ENCODE results near the gene RHOG.
"Not testable (repeated sequence)": the region's sequence is repeated elsewhere in the genome, so short reads cannot be mapped to it uniquely, and the experiment has no call there.

The RHOG gene

DNA sequence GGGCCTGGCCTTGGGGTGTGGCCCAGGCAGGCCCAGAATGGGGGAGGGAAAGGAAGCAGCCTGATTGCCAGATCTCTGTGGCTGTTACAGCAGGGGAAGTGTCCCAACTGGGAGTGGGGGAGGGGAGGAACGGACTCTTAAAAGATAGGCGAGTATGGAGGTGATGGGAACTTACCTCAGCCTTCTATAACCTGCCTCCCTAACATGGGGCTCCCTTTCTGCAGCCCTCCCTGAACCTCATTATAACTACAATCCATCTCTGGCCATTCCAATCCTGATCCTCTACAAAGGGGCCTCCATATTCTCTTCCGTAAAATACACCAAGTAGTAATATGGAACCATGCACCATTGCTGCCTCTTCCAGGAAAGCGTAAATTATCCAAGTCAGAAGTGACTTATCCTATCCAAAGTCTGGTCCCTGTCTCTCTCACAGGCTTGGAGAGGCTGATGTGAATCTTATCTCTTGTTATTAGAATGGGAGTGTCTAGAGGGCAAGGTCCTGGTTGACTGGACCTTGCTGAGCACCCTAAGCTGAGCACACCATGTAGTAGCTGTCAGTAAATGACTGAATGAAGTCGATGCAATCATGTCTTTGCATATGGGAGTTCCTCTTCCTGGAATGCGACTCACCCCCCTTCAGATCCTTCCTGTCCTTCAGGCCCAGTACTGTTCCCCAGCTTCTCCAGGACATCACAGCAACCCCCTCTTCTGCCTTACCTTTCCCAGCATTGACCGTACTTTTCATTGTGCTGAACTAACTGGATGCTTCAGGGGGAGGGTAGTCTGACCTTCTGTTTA lies 5.9 kb downstream of the RHOG start:
- DNase-seq (ENCODE audit: low read depth in 3 of 3, low spot score in 1 of 3): no peak

DNA sequence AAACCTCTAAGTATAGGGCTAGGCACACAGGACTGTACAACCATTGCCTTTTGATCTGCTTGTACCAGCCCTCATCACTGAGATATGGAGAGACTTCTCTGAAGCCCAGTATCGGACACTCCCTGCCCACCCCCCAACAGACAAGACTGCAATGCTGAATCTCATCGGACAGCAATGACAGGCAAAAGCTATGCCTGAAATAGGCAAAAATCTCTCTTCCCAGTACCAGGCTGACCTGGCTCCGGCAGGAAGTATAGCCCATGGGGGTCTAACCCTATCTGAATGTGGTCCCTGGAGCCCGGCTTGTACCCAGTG lies 6.5 kb downstream of the RHOG start:
- DNase-seq (ENCODE audit: low read depth in 3 of 3, low spot score in 1 of 3): no peak

DNA sequence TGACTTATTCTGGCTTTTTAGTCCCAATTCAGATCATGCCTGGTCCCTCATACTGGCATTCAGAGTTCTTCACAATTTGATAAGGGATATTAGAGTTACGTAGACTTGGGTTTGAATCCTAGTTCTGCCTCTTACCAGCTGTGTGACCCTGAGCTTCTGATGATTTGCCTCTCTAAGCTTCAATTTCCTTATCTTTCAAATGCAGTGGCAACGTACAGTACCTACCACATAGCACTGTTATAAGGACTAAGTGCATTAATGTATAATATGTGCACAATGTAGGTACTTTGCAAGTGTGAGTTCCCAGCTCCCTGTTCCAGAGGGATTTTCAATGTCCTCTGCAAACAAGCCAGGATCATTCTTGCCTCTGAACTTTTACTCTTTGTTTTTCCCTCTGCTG lies 7.3 kb downstream of the RHOG start:
- DNase-seq (ENCODE audit: low read depth in 3 of 3, low spot score in 1 of 3): no peak

DNA sequence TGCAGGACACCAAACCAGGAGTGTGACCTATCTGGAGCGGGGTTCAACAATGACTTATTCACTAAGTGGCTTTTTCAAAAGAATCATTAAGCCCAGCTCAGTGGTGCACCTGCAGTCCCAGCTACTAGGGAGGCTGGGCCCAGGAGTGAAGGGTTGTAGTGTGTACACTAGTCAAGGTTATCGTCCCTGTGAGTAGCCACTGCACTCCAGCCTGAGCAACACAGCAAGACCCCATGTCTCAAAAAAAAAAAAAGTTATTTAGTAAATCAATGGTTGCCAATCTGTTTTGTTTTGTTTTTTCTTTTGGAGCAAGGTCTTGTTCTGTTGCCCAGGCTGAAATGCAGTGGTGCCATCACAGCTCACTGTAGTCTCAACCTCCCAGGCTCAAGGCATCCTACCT lies 7.9 kb downstream of the RHOG start:
- DNase-seq (ENCODE audit: low read depth in 3 of 3, low spot score in 1 of 3): no peak

DNA sequence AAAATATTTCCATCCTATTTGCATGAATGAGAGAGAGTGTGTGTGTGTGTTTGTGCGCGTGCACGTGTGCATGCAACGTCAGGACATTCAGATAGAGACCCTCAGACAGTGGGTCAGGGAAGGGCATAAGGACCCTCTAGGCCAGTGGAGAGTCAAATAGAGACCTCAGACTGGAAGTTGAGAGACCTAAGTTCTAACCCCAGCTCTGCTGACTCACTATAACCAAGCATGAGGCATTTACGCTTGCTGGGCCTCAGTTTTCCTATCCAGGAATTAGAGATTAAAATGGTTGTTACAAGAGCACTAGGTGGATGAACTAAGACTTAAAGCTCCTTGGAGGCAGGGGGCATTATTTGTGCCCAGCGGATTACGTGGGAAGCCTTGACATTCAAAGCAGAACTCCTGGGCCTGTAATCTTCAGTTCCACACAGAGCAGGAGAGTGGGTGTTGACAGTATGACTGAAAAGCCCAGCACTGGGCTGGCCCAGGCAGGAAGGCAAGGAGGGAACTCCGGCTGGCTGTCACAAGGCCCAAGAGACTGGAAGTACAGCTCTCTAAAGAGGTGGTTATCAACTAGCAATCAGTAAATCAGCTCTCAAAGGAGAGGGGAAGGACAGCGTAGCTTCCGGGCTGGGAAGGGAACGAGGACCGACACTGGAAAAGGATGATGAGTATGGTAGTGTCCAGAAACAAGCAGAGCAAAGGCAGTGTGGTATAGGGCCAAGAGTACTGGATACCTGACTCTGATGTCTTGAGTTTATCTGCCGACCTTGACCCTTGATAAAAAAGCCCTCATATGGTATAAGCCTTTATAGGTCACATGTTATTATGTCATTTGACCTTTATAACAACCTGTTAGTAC lies 9.2 kb downstream of the RHOG start:
- no peak for DNase-seq (ENCODE audit: low read depth in 3 of 3, low spot score in 1 of 3)

DNA sequence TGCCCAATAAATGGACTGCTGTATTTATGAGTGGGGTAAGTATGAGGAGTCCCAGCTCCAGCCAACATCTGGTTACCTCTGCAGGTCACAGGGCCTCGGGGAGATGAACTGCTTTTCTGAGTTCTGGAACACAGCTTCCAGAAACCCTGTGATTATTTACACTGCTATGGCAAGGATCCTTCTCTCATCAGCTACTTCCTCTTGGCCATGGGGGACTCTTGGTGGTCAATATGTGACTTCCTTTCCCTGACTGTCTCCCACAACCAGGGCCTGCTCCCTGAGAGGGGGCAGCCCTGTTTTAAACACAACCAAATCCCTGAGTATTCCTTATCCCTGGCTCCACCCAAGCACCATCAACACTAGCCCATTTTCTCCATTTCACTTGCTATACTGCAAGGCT lies 10.0 kb downstream of the RHOG start:
- DNase-seq (ENCODE audit: low read depth in 3 of 3, low spot score in 1 of 3): no peak

DNA sequence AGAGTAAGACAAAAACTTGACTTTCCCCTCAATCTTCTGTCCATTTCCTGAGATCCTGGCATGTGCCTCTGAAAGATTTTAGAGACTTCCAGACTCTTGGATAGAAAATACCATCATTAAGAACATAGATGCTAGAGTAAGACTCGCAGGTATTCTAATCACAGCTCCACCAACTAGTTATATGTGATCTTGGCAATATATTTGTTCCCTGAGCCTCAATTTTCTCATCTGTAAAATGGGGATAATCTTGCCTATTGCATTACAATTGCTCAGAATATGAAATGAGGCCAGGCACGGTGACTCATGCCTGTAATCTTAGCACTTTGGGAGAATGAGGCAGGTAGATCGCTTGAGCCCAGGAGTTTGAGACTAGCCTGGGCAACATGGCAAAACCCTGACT lies 10.7 kb downstream of the RHOG start:
- no peak for DNase-seq (ENCODE audit: low read depth in 3 of 3, low spot score in 1 of 3)

DNA sequence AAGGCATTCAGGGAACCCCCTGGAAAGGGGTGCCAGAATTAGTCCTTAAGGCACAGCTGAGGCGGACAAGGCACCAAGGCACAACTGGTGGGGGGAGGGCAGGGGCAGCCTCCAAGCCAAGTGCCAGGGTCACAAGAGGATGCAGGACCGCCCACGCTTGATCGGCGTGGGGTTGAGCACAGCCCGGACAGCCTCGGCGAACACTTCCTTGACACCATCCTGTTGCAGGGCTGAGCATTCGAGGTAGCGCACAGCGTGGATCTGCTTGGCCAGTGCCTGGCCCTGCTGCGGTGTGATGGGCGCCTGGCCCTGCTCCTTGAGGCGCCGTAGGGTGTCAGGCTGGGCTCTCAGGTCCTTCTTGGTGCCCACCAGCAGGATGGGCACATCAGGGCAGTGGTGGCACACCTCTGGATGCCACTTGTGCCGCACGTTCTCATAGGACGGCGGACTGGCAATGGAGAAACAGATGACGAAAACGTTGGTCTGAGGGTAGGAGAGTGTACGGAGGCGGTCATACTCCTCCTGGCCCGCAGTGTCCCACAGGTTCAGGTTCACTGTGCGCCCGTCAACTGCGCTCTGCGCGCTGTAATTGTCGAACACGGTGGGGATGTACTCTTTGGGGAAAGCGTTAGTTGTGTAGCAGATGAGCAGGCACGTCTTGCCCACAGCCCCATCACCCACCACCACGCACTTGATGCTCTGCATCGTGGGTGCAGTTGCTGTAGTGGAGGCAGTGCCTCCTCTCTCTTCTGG lies 13.1 kb downstream of the RHOG start:
- DNase-seq (ENCODE audit: low read depth in 3 of 3, low spot score in 1 of 3): no peak

DNA sequence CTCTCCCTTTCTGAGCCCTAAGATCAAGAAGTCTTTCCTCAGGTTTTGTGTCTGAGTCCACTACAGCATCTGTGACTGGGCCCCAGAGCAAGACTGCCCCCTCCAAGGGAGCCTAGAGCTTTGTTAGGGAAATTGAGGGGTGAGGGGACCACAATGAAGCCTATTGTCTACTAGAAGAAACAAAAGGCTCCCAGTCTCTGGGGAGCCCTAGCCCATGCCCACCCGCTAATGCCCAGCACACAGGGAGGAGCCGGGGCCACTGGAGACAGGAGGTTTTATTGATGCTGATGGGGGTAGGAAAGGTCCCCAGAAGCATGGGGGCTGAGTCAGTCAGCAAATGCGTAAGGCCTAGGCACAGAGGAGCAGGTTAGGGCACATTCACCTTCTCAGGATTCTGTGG lies 14.0 kb downstream of the RHOG start:
- no peak for DNase-seq (ENCODE audit: low read depth in 3 of 3, low spot score in 1 of 3)

DNA sequence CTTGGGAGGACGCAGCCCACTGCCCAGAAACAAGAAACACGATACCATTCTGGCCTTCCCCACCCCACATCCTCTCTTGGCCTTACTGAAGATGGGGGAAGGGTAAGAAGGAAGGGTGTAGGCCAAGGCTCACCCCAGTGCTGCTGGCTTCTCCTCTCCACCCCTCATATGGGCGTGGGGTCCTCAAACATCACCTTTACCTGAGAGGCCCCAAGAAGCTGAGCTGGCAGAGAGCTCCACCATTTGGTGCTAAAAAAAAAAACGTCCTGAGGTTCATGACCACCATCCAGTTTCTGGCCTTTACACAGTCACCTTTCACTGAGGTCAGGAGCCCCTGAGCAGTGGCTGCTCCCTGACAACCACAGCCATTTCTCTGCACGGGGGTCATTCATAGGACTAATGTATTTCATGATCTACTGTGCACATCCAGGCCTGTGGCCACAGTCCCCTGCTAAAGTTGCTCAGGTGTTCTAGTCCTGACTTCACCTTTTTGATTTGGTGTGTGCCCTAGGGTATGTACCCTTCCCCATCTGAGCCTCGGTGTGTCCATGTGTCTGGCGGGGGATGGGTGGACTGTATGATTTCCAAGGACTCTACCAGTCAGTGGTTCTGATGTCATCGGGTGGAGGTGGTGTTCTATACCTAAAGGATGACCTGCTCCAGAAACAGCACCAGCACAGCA lies 15.1 kb downstream of the RHOG start:
- no peak for DNase-seq (ENCODE audit: low read depth in 3 of 3, low spot score in 1 of 3)

DNA sequence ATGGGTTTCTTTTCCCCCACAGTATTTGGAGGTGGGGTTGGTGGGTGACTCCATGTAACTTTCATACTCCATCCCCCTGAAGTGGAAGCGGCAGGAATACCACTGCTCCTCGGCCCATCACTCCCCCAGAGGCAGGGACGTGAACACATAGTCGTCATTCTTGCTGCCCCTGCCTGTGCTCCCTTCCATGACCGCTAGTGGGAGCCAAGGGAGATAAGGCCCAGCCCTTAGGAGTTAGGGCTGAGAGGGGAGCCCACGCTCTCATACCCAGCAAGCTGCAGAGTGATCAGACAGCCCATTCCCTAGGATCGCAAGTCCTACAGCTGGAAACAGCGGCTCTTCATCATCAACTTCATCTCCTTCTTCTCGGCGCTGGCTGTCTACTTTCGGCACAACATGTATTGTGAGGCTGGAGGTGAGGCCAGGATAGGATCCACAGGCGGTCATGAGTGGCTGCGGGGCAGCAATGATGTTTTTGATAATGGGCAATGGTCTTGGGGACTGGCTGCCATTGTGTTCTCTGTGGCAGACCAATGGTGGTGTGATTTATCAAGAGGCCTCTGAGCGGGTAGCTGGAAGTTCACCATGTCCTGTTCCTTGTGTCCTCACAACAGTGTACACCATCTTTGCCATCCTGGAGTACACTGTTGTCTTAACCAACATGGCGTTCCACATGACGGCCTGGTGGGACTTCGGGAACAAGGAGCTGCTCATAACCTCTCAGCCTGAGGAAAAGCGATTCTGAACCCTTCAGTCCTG lies 15.9 kb downstream of the RHOG start:
- peak; percentile 52 to 78 (median 60) for DNase-seq (ENCODE audit: low read depth in 3 of 3, low spot score in 1 of 3)

DNA sequence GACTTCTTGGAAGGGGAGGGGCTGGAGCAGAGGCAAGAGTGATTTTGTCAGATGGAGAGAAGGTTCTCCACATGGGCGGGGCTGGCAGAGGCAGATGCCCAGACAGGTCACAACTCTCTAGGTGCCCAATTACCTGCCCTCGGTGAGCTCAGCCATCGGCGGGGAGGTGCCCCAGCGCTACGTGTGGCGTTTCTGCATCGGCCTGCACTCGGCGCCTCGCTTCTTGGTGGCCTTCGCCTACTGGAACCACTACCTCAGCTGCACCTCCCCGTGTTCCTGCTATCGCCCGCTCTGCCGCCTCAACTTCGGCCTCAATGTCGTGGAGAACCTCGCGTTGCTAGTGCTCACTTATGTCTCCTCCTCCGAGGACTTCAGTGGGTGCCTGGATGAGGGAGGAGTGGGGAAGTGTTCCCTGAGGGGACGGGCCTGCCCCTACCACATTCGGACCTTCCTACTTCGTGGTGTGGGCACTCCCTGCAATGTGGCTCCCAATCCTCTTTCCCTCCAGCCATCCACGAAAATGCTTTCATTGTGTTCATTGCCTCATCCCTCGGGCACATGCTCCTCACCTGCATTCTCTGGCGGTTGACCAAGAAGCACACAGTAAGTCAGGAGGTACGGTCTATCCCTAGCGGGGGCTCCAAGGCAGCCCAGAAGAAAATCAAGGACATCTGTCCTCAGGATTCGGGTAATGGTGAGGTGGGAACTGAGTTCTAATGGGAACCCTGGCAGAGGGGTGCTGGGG lies 16.8 kb downstream of the RHOG start:
- no peak for DNase-seq (ENCODE audit: low read depth in 3 of 3, low spot score in 1 of 3)

DNA sequence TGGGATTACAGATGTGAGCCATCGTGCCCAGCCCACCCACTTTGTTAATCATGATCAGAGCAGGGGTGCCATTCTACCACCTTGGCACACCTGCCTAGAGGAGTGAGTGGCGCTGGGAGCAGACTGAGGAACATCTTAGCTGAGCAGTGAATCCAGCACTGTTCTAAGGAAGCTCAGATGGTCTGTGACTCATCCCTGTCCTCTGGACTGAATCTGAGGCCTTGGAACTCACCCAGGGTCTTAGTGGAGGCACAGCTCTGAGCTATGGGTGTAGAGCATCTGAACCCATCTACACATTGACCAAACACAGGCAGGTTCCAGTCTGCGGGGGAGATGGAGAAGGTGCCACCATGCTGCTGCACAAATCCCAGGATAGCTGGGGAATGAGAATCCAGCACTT lies 17.5 kb downstream of the RHOG start:
- no peak for DNase-seq (ENCODE audit: low read depth in 3 of 3, low spot score in 1 of 3)

DNA sequence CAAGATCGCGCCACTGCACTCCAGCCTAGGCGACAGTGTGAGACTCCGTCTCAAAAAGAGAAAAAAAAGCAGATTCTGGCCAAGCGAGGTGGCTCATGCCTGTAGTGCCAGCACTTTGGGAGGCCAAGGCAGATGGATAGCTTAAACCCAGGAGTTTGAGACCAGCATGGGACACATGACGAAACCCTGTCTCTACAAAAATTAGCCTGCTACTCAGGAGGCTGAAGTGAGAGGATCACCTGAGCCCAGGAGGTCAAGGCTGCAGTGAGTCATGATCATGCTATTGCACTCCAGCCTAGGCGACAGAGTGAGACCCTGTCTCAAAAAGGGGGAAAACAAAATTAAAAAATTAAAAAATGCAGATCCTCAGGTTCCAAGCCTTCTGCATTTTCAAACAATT lies 18.4 kb downstream of the RHOG start:
- no peak for DNase-seq (ENCODE audit: low read depth in 3 of 3, low spot score in 1 of 3)

DNA sequence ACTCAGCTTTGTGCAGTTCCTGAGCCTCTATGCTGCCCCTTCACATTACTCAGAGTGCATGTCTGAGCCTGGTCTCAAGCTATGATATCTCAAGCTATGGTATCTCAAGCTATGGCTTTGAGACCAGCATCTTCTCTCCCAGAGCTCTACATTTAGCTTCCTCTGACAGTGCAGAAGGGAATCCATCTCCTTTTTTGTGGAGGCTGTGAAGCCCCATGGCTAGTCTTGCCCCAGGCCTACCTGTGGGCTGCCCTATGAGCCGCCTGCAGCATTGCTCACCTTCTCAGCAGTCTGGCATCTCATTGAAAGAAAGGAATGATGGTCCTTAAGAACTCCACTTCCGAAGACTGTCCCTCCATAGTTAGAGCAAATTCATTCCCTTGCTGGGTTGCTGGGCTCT lies 19.8 kb downstream of the RHOG start:
- DNase-seq (ENCODE audit: low read depth in 3 of 3, low spot score in 1 of 3): no peak

DNA sequence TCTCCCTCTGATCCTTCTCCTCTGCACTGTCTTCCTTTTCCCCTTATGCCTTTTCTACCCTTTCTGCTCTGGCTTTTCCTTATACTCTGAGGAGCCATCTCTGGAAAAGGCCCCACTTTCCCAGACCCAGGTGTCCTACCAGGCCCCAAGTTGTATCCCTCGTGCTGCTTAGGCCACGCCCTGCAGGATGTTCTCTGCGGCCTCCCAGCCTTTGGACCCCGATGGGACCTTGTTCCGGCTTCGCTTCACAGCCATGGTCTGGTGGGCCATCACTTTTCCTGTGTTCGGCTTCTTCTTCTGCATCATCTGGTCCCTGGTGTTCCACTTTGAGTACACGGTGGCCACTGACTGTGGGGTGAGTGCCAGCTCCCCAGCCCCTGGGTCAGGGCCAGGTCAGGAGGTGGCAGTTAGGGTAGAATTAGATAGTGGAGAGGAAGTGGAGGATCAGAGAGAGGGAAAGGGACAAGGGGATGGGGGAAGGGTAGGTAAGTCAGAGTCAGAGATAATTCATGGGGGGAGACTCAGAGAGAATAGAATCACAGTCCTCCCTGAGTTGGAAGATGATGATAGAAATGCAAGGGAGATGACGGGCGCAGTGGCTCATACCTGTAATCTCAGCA lies 23.5 kb downstream of the RHOG start:
- no peak for DNase-seq (ENCODE audit: low read depth in 3 of 3, low spot score in 1 of 3)

DNA sequence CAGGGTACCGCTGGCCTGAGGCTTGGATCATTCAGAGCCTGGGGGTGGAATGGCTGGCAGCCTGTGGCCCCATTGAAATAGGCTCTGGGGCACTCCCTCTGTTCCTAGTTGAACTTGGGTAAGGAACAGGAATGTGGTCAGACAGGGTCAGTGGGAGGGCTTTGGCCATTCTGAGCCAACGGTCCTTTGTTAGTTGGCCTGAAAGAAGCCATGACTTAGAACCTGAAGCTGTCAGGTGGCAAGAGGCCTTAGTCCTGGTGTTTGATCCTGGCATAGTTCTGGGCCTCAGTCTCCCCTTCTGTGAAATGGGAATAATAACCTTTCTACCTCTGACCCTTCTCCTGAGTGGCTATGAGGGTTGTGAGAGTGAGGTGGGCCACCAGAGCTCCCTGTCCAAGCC lies 24.1 kb downstream of the RHOG start:
- no peak for DNase-seq (ENCODE audit: low read depth in 3 of 3, low spot score in 1 of 3)

DNA sequence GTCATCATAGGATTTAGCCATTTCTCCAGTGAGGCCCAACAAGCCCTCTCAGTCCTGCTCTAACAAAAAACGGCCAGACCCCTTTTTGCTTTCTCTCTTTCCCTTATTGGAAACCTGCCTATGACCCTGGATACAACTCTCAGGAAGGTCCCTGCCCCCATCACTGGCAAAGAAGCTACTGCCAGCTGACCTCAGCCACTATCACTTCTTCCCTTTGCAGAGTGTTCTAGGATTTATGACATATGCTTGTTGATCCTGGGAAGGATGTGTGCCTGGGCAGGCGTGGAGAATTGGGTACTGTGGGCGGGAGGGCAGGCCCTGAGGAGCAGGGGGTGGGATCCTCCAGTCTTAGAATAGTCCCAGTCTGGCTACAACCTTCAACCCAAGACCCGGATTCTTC lies 24.9 kb downstream of the RHOG start:
- no peak for DNase-seq (ENCODE audit: low read depth in 3 of 3, low spot score in 1 of 3)

DNA sequence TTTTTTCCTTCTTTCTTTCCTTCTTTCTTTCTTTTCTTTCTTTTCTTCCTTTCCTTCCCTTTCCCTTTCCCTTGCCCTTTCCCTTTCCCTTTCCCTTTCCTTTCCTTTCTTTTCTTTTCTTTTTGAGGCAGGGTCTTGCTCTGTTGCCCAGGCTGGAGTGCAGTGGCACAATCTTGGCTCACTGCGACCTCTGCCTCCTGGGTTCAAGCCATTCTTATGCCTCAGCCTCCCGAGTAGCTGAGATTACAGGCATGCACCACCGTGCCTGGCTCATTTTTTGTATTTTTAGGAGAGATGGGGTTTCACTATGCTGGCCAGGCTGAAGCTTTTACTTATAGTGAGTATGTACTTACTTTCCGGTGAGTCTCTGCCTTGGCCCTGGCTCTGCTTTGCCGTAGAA lies 25.9 kb downstream of the RHOG start:
- not testable (repeated sequence) for DNase-seq (ENCODE audit: low read depth in 3 of 3, low spot score in 1 of 3)

DNA sequence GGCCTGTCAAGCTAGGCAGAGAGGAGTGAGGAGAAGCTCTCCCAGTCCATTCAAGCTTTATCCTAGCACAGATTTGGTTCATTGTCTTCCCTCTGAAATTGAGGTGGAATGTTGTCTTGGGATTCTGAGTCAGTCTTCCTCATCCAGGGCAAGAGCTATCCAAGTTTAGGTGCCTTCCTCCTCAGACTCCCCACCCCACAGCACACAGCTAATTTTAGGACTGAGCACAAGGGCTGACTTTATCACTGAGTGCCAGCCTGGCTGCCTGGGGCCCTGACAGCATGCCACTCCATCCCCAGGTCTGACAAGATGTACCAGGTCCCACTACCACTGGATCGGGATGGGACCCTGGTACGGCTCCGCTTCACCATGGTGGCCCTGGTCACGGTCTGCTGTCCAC lies 29.8 kb downstream of the RHOG start:
- no peak for DNase-seq (ENCODE audit: low read depth in 3 of 3, low spot score in 1 of 3)
